ENCODE results near the gene NUDCD2. TPM values are rescaled to one million over a fixed set of nuclear protein-coding genes. Genes with fewer than 3 reads are reported as not detected.

Gene NUDCD2
- total and polyA plus RNA-seq, 2 donors (not counting 3 experiments of a cell fraction or from before 2014, with no cell fraction given) = 3.9 to 50.3 TPM

- no peaks in the 10 kb centered on the region for H3K27me3 ChIP-seq (ENCODE audit: control insufficient read depth in 2 of 2, insufficient read depth in 2 of 2, low read length in 2 of 2)
- no peaks in the 10 kb centered on the region for H4K20me1 ChIP-seq (replicated peaks; ENCODE audit: control insufficient read depth, extremely low read depth, insufficient read depth, low read length)
- H3K9me1 ChIP-seq (replicated peaks; ENCODE audit: control insufficient read depth, extremely low read depth, insufficient read depth, low read length) = no peaks in the 10 kb centered on the region
- H2AFZ ChIP-seq (ENCODE audit: low read depth, low read length) = no peak overlapping the region
- H3K9ac ChIP-seq (replicated peaks; ENCODE audit: extremely low read depth, insufficient read depth, low read length) = no peak overlapping the region
- no peak for TF ChIP-seq CTCF (IDR thresholded peaks at IDR 0.05; ENCODE audit: extremely low read depth in 1 of 2, insufficient read depth in 1 of 2, low read depth in 1 of 2, low read length in 2 of 2)
- no peak for TF ChIP-seq EZH2 (IDR thresholded peaks at IDR 0.05; ENCODE audit: borderline replicate concordance, low read depth, low read length, severe bottlenecking)
- TF ChIP-seq JUN (IDR thresholded peaks at IDR 0.05; ENCODE audit: borderline replicate concordance, insufficient read depth, insufficient read length, low read depth) = no peak
- no peak for TF ChIP-seq POLR2A (IDR thresholded peaks at IDR 0.05; ENCODE audit: low read depth, low read length)
- no peak for TF ChIP-seq FOS (IDR thresholded peaks at IDR 0.05; ENCODE audit: borderline replicate concordance, insufficient read depth, low read length)
- no peak for TF ChIP-seq POLR2AphosphoS5 (IDR thresholded peaks at IDR 0.05; ENCODE audit: insufficient read depth, low read depth, low read length)
- TF ChIP-seq MYC (IDR thresholded peaks at IDR 0.05; ENCODE audit: low read depth, low read length) = no peak
- TF ChIP-seq GATA2 (IDR thresholded peaks at IDR 0.05; ENCODE audit: insufficient read depth, insufficient read length, low read depth, low read length) = no peak
- no peak for TF ChIP-seq MAX (IDR thresholded peaks at IDR 0.05; ENCODE audit: insufficient read depth, insufficient read length)
- CTCF ChIA-PET = interaction anchor here (1.0 to 1.4 kb wide), 6 partner anchors 14 to 1029 kb away, joined by 3 to 5 read pairs (median 3); no protein-coding TSS in a partner anchor
- BruUV-seq (replicated peaks) = no TSS peak
- no peak overlapping the region for H3K27ac ChIP-seq (ENCODE audit: insufficient read depth, low read depth, low read length)
- FAIRE-seq (no peak), DNase-seq (ENCODE audit: low read depth, low spot score) (no peak)
- H3K9me3 ChIP-seq (replicated peaks; ENCODE audit: control insufficient read depth, insufficient read depth, low read length) = no peaks in the 10 kb centered on the region
- intact Hi-C loops (cut with micrococcal nuclease) = loop anchor here (10.0 kb wide), 1 partner anchor 1029 kb away; no protein-coding TSS in a partner anchor
- H3K79me2 ChIP-seq (ENCODE audit: control insufficient read depth, insufficient read depth, low read length) = no peaks in the 10 kb centered on the region
- POLR2A ChIA-PET = no interaction called here
- dilution Hi-C loops (cut with MboI; ENCODE audit: extremely low pct_ligation_motif_present, low sequenced_read_pairs) = no loop called here
- H3K4me1 ChIP-seq (ENCODE audit: control insufficient read depth, extremely low read depth, insufficient read depth, low read length) = peaks cover 13% of the 10 kb centered on the region
- no peak overlapping the region for H3K4me3 ChIP-seq (replicated peaks in 1 of 3; ENCODE audit: insufficient read depth in 1 of 3, low read depth in 1 of 3, low read length in 3 of 3)
- no peak overlapping the region for H3K4me2 ChIP-seq (ENCODE audit: insufficient read depth, low read length)
- H3K36me3 ChIP-seq (ENCODE audit: control insufficient read depth in 2 of 2, extremely low read depth in 1 of 2, insufficient read depth in 2 of 2, low read length in 2 of 2) = peaks cover 3 to 5% of the 10 kb centered on the region in 2 experiments
Observed at GRCh38 chr5:163475411-163475810, 15.5 kb upstream of the NUDCD2 start.

Measured in endothelial cell of umbilical vein (primary cell).